ENCODE measurements around the gene GPC3. TPM values are rescaled to one million over a fixed set of nuclear protein-coding genes. Genes with fewer than 3 reads are reported as not detected.

The GPC3 gene
- total RNA-seq, 4 donors from 2014 or later: 8.4 to 28.2 (median 20.4) TPM

- Histone ChIP-seq H3K4me1 (no peaks in the 10 kb centered on the region), H3K9me3 (no peaks in the 10 kb centered on the region), H3K36me3 (no peaks in the 10 kb centered on the region), H3K27ac (no peak overlapping the region), H3K4me3 (replicated peaks in 1 of 3) (no peak overlapping the region), H3K27me3 (peaks cover 4% of the 10 kb centered on the region)
- no peak for DNase-seq
- intact Hi-C loops (cut with DNase I): no loop called here
- TF ChIP-seq CTCF (IDR thresholded peaks at IDR 0.05) (no peak), POLR2A (IDR thresholded peaks at IDR 0.05) (no peak)
Observed at GRCh38 chrX:133702230-133702629, 283.2 kb downstream of the GPC3 start.

- Histone ChIP-seq H3K9me3 (no peaks in the 10 kb centered on the region), H3K36me3 (no peaks in the 10 kb centered on the region), H3K4me3 (replicated peaks in 1 of 3) (no peak overlapping the region), H3K27me3 (peaks cover 4% of the 10 kb centered on the region), H3K4me1 (no peaks in the 10 kb centered on the region), H3K27ac (no peak overlapping the region)
- 85 to 93% methylated on average over 7 of the region's 7 CpGs for WGBS, 2 donors
- intact Hi-C loops (cut with DNase I): no loop called here
- no peak for DNase-seq
- TF ChIP-seq POLR2A (IDR thresholded peaks at IDR 0.05) (no peak), CTCF (IDR thresholded peaks at IDR 0.05) (no peak)
Observed at GRCh38 chrX:133699023-133699728, 286.2 kb downstream of the GPC3 start.

- no peak overlapping the region for H3K27ac ChIP-seq
- intact Hi-C loops (cut with DNase I): no loop called here
- no peaks in the 10 kb centered on the region for H3K4me1 ChIP-seq
- DNase-seq: no peak
- 63 to 64% methylated on average over 2 of the region's 2 CpGs for WGBS, 2 donors
- H3K36me3 ChIP-seq: no peaks in the 10 kb centered on the region
- no peaks in the 10 kb centered on the region for H3K9me3 ChIP-seq
- H3K4me3 ChIP-seq (replicated peaks in 1 of 3): no peak overlapping the region
- TF ChIP-seq POLR2A (IDR thresholded peaks at IDR 0.05) (no peak), CTCF (IDR thresholded peaks at IDR 0.05) (no peak)
- H3K27me3 ChIP-seq: peaks cover 4% of the 10 kb centered on the region
Observed at GRCh38 chrX:133698298-133698697, 287.1 kb downstream of the GPC3 start.

GRCh38 chrX:133697656-133698055 is 287.7 kb downstream of the GPC3 start:
- no peak overlapping the region for H3K4me3 ChIP-seq (replicated peaks in 1 of 3)
- H3K4me1 ChIP-seq: no peaks in the 10 kb centered on the region
- no peak for DNase-seq
- intact Hi-C loops (cut with DNase I): no loop called here
- no peak overlapping the region for H3K27ac ChIP-seq
- peaks cover 4% of the 10 kb centered on the region for H3K27me3 ChIP-seq
- no peaks in the 10 kb centered on the region for H3K9me3 ChIP-seq
- WGBS, 2 donors: 49 to 59% methylated on average over 3 of the region's 3 CpGs
- TF ChIP-seq POLR2A (IDR thresholded peaks at IDR 0.05) (no peak), CTCF (IDR thresholded peaks at IDR 0.05) (no peak)
- no peaks in the 10 kb centered on the region for H3K36me3 ChIP-seq

GRCh38 chrX:133689997-133690599 is 295.3 kb downstream of the GPC3 start:
- no peak for DNase-seq
- no peaks in the 10 kb centered on the region for H3K4me1 ChIP-seq
- H3K9me3 ChIP-seq: no peaks in the 10 kb centered on the region

More at GRCh38 chrX:133689997-133690599, 295.3 kb downstream of the GPC3 start:
- intact Hi-C loops (cut with DNase I): no loop called here
- H3K27me3 ChIP-seq: no peaks in the 10 kb centered on the region
- WGBS, 2 donors: 95 to 100% methylated on average over 1 of the region's 1 CpG
- TF ChIP-seq CTCF (IDR thresholded peaks at IDR 0.05): no peak
- TF ChIP-seq POLR2A (IDR thresholded peaks at IDR 0.05): no peak
- no peak overlapping the region for H3K4me3 ChIP-seq (replicated peaks in 1 of 3)
- H3K36me3 ChIP-seq: no peaks in the 10 kb centered on the region
- no peak overlapping the region for H3K27ac ChIP-seq

Data from thyroid gland (tissue), 4 donors.